ENCODE data around the gene TBX20. TPM values are rescaled to one million over a fixed set of nuclear protein-coding genes. Genes with fewer than 3 reads are reported as not detected.

Gene TBX20
- total and polyA plus RNA-seq, 2 of the 13 experiments (the other 11 are each of a cell fraction or from before 2014, with no cell fraction given): not detected

DNA sequence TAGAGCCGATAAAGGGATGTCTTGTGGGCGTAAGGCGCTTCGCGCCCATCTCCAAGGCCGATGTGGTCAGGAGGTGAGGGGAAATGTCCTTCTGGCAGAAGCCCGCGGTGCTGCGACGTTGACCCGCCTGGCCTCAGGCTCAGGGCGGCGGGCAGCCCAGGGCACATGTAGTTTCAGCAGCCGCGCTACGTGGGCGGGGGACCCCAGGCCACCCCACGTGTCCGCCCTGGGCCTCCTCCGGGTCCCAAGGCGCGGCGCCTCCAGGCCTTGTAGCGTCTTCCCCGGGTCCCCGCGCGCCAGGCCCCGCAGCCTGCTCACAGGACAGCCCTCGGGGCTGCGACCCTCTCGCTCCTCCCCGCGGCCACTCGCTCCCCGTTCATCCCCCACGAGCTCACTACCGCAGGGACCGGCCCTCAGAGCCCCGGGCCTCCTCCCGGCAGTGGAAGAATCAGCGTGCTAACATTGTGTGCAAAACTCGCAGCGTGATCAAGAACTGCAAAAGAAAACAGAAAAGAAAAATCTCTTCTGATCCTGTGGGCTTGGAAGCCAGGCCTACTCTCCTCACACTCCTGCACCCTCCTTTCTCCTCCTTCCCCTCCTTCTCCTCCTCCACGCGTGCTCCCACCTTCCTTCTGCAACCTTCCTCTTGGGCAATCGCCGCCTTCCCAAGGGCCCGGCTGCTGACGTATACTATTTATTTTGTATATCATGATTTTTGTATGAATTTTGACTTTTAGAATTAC is 4.4 kb upstream of the TBX20 start (continued):
- TF ChIP-seq ZNF570 (CRISPR knock-in tag; IDR thresholded peaks at IDR 0.05; ENCODE audit: borderline replicate concordance): no peak
- TF ChIP-seq ZIK1 (CRISPR knock-in tag; IDR thresholded peaks at IDR 0.05; ENCODE audit: borderline replicate concordance, low read depth): no peak

GRCh38 chr7:35257251-35258124 is 3.6 kb upstream of the TBX20 start:
- TF ChIP-seq ADNP (CRISPR knock-in tag; IDR thresholded peaks at IDR 0.05): no peak
- TF ChIP-seq ZNF230 (CRISPR knock-in tag; IDR thresholded peaks at IDR 0.05): no peak
- TF ChIP-seq, protein P1, sequence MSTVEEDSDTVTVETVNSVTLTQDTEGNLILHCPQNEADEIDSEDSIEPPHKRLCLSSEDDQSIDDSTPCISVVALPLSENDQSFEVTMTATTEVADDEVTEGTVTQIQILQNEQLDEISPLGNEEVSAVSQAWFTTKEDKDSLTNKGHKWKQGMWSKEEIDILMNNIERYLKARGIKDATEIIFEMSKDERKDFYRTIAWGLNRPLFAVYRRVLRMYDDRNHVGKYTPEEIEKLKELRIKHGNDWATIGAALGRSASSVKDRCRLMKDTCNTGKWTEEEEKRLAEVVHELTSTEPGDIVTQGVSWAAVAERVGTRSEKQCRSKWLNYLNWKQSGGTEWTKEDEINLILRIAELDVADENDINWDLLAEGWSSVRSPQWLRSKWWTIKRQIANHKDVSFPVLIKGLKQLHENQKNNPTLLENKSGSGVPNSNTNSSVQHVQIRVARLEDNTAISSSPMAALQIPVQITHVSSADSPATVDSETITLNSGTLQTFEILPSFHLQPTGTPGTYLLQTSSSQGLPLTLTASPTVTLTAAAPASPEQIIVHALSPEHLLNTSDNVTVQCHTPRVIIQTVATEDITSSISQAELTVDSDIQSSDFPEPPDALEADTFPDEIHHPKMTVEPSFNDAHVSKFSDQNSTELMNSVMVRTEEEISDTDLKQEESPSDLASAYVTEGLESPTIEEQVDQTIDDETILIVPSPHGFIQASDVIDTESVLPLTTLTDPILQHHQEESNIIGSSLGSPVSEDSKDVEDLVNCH (CRISPR knock-in tag; IDR thresholded peaks at IDR 0.05): no peak
- no peak for TF ChIP-seq ZNF777 (CRISPR knock-in tag; IDR thresholded peaks at IDR 0.05)
- TF ChIP-seq ZNF367 (CRISPR knock-in tag; IDR thresholded peaks at IDR 0.05; ENCODE audit: borderline replicate concordance): no peak
- TF ChIP-seq ZNF775 (CRISPR knock-in tag; IDR thresholded peaks at IDR 0.05; ENCODE audit: borderline replicate concordance): no peak
- TF ChIP-seq TBX3 (IDR thresholded peaks at IDR 0.05; ENCODE audit: borderline replicate concordance): no peak
- TF ChIP-seq IKZF1 (IDR thresholded peaks at IDR 0.05): no peak
- no peak for TF ChIP-seq GFI1 (CRISPR knock-in tag; IDR thresholded peaks at IDR 0.05; ENCODE audit: borderline replicate concordance)
- TF ChIP-seq KLF11 (CRISPR knock-in tag; IDR thresholded peaks at IDR 0.05): no peak
- Histone ChIP-seq H3K27me3 (ENCODE audit: control insufficient read depth in 1 of 2, insufficient read depth in 2 of 2, low read length in 2 of 2) (peaks cover 5 to 82% of the 10 kb centered on the region in 2 experiments; a peak in 4 of 5 replicates), H3K27ac (ENCODE audit: extremely low read length, insufficient read depth, low read length) (no peak overlapping the region), H4K20me1 (ENCODE audit: insufficient read depth, low read length) (no peaks in the 10 kb centered on the region), H3K4me2 (ENCODE audit: low read depth, low read length) (no peak overlapping the region), H3K9me3 (ENCODE audit: low read length) (no peaks in the 10 kb centered on the region), H2AFZ (ENCODE audit: low read length) (no peak overlapping the region), H3K9ac (ENCODE audit: insufficient read depth, low read depth, low read length) (no peak overlapping the region), H3K4me1 (ENCODE audit: insufficient read depth, low read length) (no peaks in the 10 kb centered on the region), H3K4me3 (replicated peaks in 1 of 3; ENCODE audit: insufficient read depth in 1 of 3, low read depth in 2 of 3, low read length in 3 of 3) (no peak overlapping the region), H3K79me2 (ENCODE audit: insufficient read depth, low read length) (no peaks in the 10 kb centered on the region), H3K36me3 (replicated peaks in 1 of 2; ENCODE audit: control insufficient read depth in 1 of 2, insufficient read depth in 2 of 2, low read length in 2 of 2) (no peaks in the 10 kb centered on the region)
- in situ Hi-C loops (cut with HindIII; ENCODE audit: extremely low pct_ligation_motif_present, low pct_unique_long_range_greater_than_20kb): no loop called here
- intact Hi-C loops (cut with micrococcal nuclease; ENCODE audit: unreplicated experiment): no loop called here
- ChIA-PET POLR2A (no interaction called here), CTCF (ENCODE audit: low intra/inter-chr PET ratio, low total read pairs) (no interaction called here)
- ATAC-seq (no peak), DNase-seq (ENCODE audit: low spot score) (no peak), FAIRE-seq (no peak)
- 49% methylated on average over 48 of the region's 69 CpGs for WGBS (ENCODE audit: low lambda C conversion rate)
- BruUV-seq (replicated peaks): no TSS peak
